ENCODE measurements around the gene RCHY1.

DNA sequence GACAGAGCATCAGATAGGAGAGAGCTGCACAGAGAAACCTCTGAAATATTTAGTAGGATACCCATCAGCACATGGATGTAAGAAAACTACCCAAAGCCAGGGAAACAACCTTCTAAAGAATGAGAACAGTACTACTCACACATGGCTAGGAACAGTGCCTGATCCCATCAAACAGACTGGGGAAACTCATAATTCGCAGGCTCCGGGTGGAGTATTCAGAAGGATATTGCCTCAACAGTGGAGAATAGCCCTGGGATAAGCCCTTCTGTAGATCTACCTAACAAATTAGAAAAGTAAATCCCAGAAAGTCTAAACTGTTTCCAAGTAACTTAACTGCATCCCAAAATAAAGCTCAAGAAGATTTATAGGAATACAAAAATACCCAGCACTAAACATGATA is 17.8 kb downstream of the RCHY1 start:
- no peak for TF ChIP-seq RAD21 (IDR thresholded peaks at IDR 0.05; ENCODE audit: low read depth)
- TF ChIP-seq, protein P1, sequence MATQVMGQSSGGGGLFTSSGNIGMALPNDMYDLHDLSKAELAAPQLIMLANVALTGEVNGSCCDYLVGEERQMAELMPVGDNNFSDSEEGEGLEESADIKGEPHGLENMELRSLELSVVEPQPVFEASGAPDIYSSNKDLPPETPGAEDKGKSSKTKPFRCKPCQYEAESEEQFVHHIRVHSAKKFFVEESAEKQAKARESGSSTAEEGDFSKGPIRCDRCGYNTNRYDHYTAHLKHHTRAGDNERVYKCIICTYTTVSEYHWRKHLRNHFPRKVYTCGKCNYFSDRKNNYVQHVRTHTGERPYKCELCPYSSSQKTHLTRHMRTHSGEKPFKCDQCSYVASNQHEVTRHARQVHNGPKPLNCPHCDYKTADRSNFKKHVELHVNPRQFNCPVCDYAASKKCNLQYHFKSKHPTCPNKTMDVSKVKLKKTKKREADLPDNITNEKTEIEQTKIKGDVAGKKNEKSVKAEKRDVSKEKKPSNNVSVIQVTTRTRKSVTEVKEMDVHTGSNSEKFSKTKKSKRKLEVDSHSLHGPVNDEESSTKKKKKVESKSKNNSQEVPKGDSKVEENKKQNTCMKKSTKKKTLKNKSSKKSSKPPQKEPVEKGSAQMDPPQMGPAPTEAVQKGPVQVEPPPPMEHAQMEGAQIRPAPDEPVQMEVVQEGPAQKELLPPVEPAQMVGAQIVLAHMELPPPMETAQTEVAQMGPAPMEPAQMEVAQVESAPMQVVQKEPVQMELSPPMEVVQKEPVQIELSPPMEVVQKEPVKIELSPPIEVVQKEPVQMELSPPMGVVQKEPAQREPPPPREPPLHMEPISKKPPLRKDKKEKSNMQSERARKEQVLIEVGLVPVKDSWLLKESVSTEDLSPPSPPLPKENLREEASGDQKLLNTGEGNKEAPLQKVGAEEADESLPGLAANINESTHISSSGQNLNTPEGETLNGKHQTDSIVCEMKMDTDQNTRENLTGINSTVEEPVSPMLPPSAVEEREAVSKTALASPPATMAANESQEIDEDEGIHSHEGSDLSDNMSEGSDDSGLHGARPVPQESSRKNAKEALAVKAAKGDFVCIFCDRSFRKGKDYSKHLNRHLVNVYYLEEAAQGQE (IDR thresholded peaks at IDR 0.05; ENCODE audit: low read depth): no peak
- TF ChIP-seq, protein P2, sequence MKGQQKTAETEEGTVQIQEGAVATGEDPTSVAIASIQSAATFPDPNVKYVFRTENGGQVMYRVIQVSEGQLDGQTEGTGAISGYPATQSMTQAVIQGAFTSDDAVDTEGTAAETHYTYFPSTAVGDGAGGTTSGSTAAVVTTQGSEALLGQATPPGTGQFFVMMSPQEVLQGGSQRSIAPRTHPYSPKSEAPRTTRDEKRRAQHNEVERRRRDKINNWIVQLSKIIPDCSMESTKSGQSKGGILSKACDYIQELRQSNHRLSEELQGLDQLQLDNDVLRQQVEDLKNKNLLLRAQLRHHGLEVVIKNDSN (IDR thresholded peaks at IDR 0.05): no peak
- no peak for TF ChIP-seq EP300 (IDR thresholded peaks at IDR 0.05; ENCODE audit: borderline replicate concordance)

Data from Ishikawa (cell line).